HCT116 (cell line): ENCODE data around the gene POPDC3. TPM values are rescaled to one million over a fixed set of nuclear protein-coding genes. Genes with fewer than 3 reads are reported as not detected.

Experiments used
- ATAC-seq: fragments of 200-7000 bp; cut with Tn5 transposase; 2 replicates; pipeline ENCODE4 v1.9.1; 2020; ENCODE audit warnings: mild to moderate bottlenecking, moderate library complexity
- BruUV-seq: library from RNA; stranded (reverse); fragments of 400-500 nt; replicated peaks from 2 replicates; lab custom pipeline; 2021; lab: Mats Ljungman, UMichigan
- CTCF ChIA-PET: fragments of 300-600 bp; sonication (Branson Sonifier 250); formaldehyde crosslinking; loops from one replicate; lab custom pipeline; 2021; ENCODE audit warnings: antibody characterized with exemption; lab: Charles Lee
- POLR2A ChIA-PET: fragments of 300-600, 350-600 bp; sonication (Branson Sonifier 250); formaldehyde crosslinking; loops from one replicate; lab custom pipeline; 2021; ENCODE audit warnings: antibody characterized with exemption; lab: Charles Lee
- RAD21 ChIA-PET, 2 experiments: fragments of 300-600 bp; sonication (Branson Sonifier 250); formaldehyde crosslinking; loops; one replicate each; lab custom pipeline; 2023; ENCODE audit warnings: low total read pairs in 2 of 2; ENCODE audit not compliant: uncharacterized antibody in 2 of 2, unreplicated experiment in 2 of 2, low non-redundant PET in 1 of 2; lab: Charles Lee
- DNase-seq: peaks from one replicate; pipeline ENCODE4 v3.0.0-alpha.2; 2010; ENCODE audit warnings: low read depth, low spot score
- H2AFZ ChIP-seq: fragments of 200-600 bp; shearing (Covaris generic), sonication (generic); 2 replicates; pipeline ENCODE4 v1.6.1; 2017; ENCODE audit warnings: low read depth, mixed run types, mixed read lengths, antibody characterized with exemption, low read length; ENCODE audit not compliant: poor library complexity, severe bottlenecking
- H3K27ac ChIP-seq: 2 replicates; pipeline ENCODE4 v1.5.1; 2012; ENCODE audit warnings: low read depth, low read length
- H3K27me3 ChIP-seq: fragments of 200-600 bp; sonication (generic); 2 replicates; pipeline ENCODE4 v1.6.1; 2016; ENCODE audit warnings: mixed run types, low read length, mixed read lengths; ENCODE audit not compliant: insufficient read depth
- H3K36me3 ChIP-seq, 2 experiments: fragments of 200-500 bp in 1 of 2; fragments of 200-600 bp in 1 of 2; sonication (Bioruptor generic) in 1 of 2; sonication (generic) in 1 of 2; 2 replicates each; pipeline versions ENCODE4 v1.5.1 to v1.6.1; 2014 to 2016; ENCODE audit warnings: low read length in 2 of 2, inconsistent platforms in 1 of 2, mixed read lengths in 1 of 2, mixed run types in 1 of 2; ENCODE audit not compliant: insufficient read depth in 2 of 2, control insufficient read depth in 1 of 2
- H3K4me1 ChIP-seq, 2 experiments: fragments of 200-600 bp in 1 of 2; sonication (generic) in 1 of 2; 2 replicates each; pipeline versions ENCODE4 v1.5.1 to v1.6.1; 2012 to 2017; ENCODE audit warnings: low read length in 2 of 2, inconsistent platforms in 1 of 2, mild to moderate bottlenecking in 1 of 2, mixed read lengths in 1 of 2, mixed run types in 1 of 2, moderate library complexity in 1 of 2; ENCODE audit not compliant: insufficient read depth in 2 of 2, control insufficient read depth in 1 of 2
- H3K4me2 ChIP-seq: fragments of 200-600 bp; sonication (generic); 2 replicates; pipeline ENCODE4 v1.6.1; 2017; ENCODE audit warnings: mixed run types, low read length, mixed read lengths
- H3K4me3 ChIP-seq, 2 experiments: fragments of 200-600 bp in 1 of 2; sonication (generic) in 1 of 2; replicated peaks in 1 of 2; 2 replicates each; pipeline ENCODE4 v1.5.1; 2011 to 2016; ENCODE audit warnings: low read length in 2 of 2, control low read depth in 1 of 2, low read depth in 1 of 2, mild to moderate bottlenecking in 1 of 2, mixed read lengths in 1 of 2, mixed run types in 1 of 2
- H3K79me2 ChIP-seq: fragments of 200-600 bp; sonication (generic); 2 replicates; pipeline ENCODE4 v1.6.1; 2017; ENCODE audit warnings: mild to moderate bottlenecking, mixed run types, low read length, moderate library complexity, mixed read lengths; ENCODE audit not compliant: insufficient read depth
- H3K9ac ChIP-seq: fragments of 200-600 bp; sonication (generic); 2 replicates; pipeline ENCODE4 v1.6.1; 2016; ENCODE audit warnings: low read length, mixed read lengths
- H3K9me2 ChIP-seq: fragments of 200-600 bp; sonication (generic), shearing (Covaris generic); 2 replicates; pipeline ENCODE4 v1.6.1; 2017; ENCODE audit warnings: mixed run types, mild to moderate bottlenecking, moderate library complexity; ENCODE audit not compliant: insufficient read depth
- H3K9me3 ChIP-seq, 2 experiments: fragments of 200-500 bp in 1 of 2; fragments of 200-600 bp in 1 of 2; sonication (Bioruptor generic) in 1 of 2; sonication (generic) in 1 of 2; 2 replicates each; pipeline ENCODE4 v1.6.1; 2014 to 2017; ENCODE audit warnings: low read length in 2 of 2, mixed read lengths in 2 of 2, inconsistent platforms in 1 of 2, low read depth in 1 of 2, mild to moderate bottlenecking in 1 of 2, mixed run types in 1 of 2, moderate library complexity in 1 of 2; ENCODE audit not compliant: control insufficient read depth in 1 of 2, insufficient read depth in 1 of 2
- H4K20me1 ChIP-seq: fragments of 200-600 bp; sonication (generic), shearing (Covaris generic); 2 replicates; pipeline ENCODE4 v1.6.1; 2017; ENCODE audit warnings: mixed run types, mild to moderate bottlenecking, moderate library complexity; ENCODE audit not compliant: insufficient read depth
- ATF3 ChIP-seq: IDR thresholded peaks from 2 replicates; pipeline ENCODE4 v1.6.1; 2012
- CTCF ChIP-seq, 3 experiments: fragments of 200-600 bp in 1 of 3; sonication (generic) in 1 of 3; IDR thresholded peaks in 2 of 3; conservative IDR thresholded peaks in 1 of 3; 2 replicates each; pipeline ENCODE4 v1.5.1; 2012 to 2017; ENCODE audit warnings: low read depth in 2 of 3, low read length in 2 of 3, antibody characterized with exemption in 1 of 3, borderline replicate concordance in 1 of 3, control low read depth in 1 of 3, mild to moderate bottlenecking in 1 of 3, mixed read lengths in 1 of 3, mixed run types in 1 of 3, moderate library complexity in 1 of 3; ENCODE audit not compliant: insufficient read depth in 1 of 3
- EGR1 ChIP-seq: IDR thresholded peaks from 2 replicates; pipeline ENCODE4 v1.6.1; 2012; ENCODE audit warnings: low read depth
- EZH2phosphoT487 ChIP-seq: fragments of 200-600 bp; IDR thresholded peaks from 2 replicates; pipeline ENCODE4 v1.6.1; 2018; ENCODE audit warnings: antibody characterized with exemption, borderline replicate concordance
- FOSL1 ChIP-seq: IDR thresholded peaks from 2 replicates; pipeline ENCODE4 v1.6.1; 2012; ENCODE audit warnings: low read depth
- JUND ChIP-seq: IDR thresholded peaks from 2 replicates; pipeline ENCODE4 v1.6.1; 2012
- MAX ChIP-seq: IDR thresholded peaks from 2 replicates; pipeline ENCODE4 v1.6.1; 2012
- POLR2A ChIP-seq: IDR thresholded peaks from 2 replicates; pipeline ENCODE4 v1.7.0; 2011; ENCODE audit warnings: borderline replicate concordance; ENCODE audit not compliant: insufficient read depth, insufficient read length; ENCODE audit errors: extremely low read depth
- POLR2AphosphoS5 ChIP-seq: IDR thresholded peaks from 2 replicates; pipeline ENCODE4 v1.6.1; 2011; ENCODE audit warnings: mild to moderate bottlenecking, low read depth, low read length, moderate library complexity
- RAD21 ChIP-seq: IDR thresholded peaks from 2 replicates; pipeline ENCODE4 v1.6.1; 2012; ENCODE audit warnings: low read depth, mild to moderate bottlenecking
- REST ChIP-seq: IDR thresholded peaks from 2 replicates; pipeline ENCODE4 v1.6.1; 2012; ENCODE audit warnings: low read depth
- SIN3A ChIP-seq: IDR thresholded peaks from 2 replicates; pipeline ENCODE4 v1.6.1; 2012; ENCODE audit warnings: low read depth
- SP1 ChIP-seq: IDR thresholded peaks from 2 replicates; pipeline ENCODE4 v1.6.1; 2012; ENCODE audit warnings: low read depth
- SRF ChIP-seq: IDR thresholded peaks from 2 replicates; pipeline ENCODE4 v1.6.1; 2012; ENCODE audit warnings: low read depth
- TCF7L2 ChIP-seq: IDR thresholded peaks from 2 replicates; pipeline ENCODE4 v1.7.0; 2011; ENCODE audit warnings: borderline replicate concordance, inconsistent platforms; ENCODE audit not compliant: insufficient read depth, insufficient read length; ENCODE audit errors: extremely low read depth
- YY1 ChIP-seq: IDR thresholded peaks from 2 replicates; pipeline ENCODE4 v1.6.1; 2011; ENCODE audit warnings: low read length, low read depth, moderate library complexity, mild to moderate bottlenecking; ENCODE audit not compliant: insufficient replicate concordance; ENCODE audit errors: extremely low read depth
- ZBTB33 ChIP-seq: IDR thresholded peaks from 2 replicates; pipeline ENCODE4 v1.6.1; 2011; ENCODE audit warnings: mild to moderate bottlenecking, low read length, moderate library complexity; ENCODE audit not compliant: insufficient replicate concordance; ENCODE audit errors: extremely low read depth
- ZFX ChIP-seq: fragments of 450-650 bp; IDR thresholded peaks from 2 replicates; pipeline ENCODE4 v1.6.1; 2017
- intact Hi-C: fragments of 100-400 bp; cut with micrococcal nuclease; formaldehyde crosslinking; loops from 2 replicates; pipeline ENCODE4 v1.10.0; 2022
- total RNA-seq: library from RNA; stranded (reverse); gene quantifications from one replicate; pipeline ENCODE4 v1.2.1, GENCODE V29; 2021; ENCODE audit not compliant: unreplicated experiment

Gene POPDC3
- total RNA-seq, 1 experiment from 2014 or later = 10.1 TPM

GRCh38 chr6:105164418-105164817, 15.4 kb downstream of the POPDC3 start:
- Histone ChIP-seq H3K79me2 (no peaks in the 10 kb centered on the region), H3K4me3 (no peak overlapping the region), H3K9ac (no peak overlapping the region), H3K27ac (no peak overlapping the region), H3K4me2 (no peak overlapping the region), H3K27me3 (no peaks in the 10 kb centered on the region), H4K20me1 (no peaks in the 10 kb centered on the region), H3K36me3 (no peaks in the 10 kb centered on the region), H2AFZ (no peak overlapping the region), H3K4me1 (no peaks in the 10 kb centered on the region), H3K9me2 (no peaks in the 10 kb centered on the region), H3K9me3 (no peaks in the 10 kb centered on the region)
- DNase-seq (no peak), ATAC-seq (no peak)
- intact Hi-C loops = no loop called here
- TF ChIP-seq JUND (no peak), TCF7L2 (no peak), MAX (no peak), RAD21 (no peak), EGR1 (no peak), SIN3A (no peak), ATF3 (no peak), CTCF (IDR thresholded peaks at IDR 0.05 in 2 of 3, conservative IDR thresholded peaks at IDR 0.05 in 1 of 3; ENCODE audit: borderline replicate concordance in 1 of 3, insufficient read depth in 1 of 3, low read depth in 2 of 3, low read length in 2 of 3) (no peak), POLR2AphosphoS5 (no peak), ZBTB33 (no peak), YY1 (no peak), FOSL1 (no peak), REST (no peak), POLR2A (no peak), ZFX (no peak), SRF (no peak), SP1 (no peak), EZH2phosphoT487 (no peak)
- CTCF ChIA-PET = no interaction called here
- RAD21 ChIA-PET = no interaction called here
- BruUV-seq = no TSS peak
- POLR2A ChIA-PET = no interaction called here
